Measurements from ENCODE around the gene EPC2. TPM values are rescaled to one million over a fixed set of nuclear protein-coding genes. Genes with fewer than 3 reads are reported as not detected.

EPC2 gene
- total and polyA plus RNA-seq, 10 of the 15 experiments (the other 5 are each of a cell fraction or from before 2014, with no cell fraction given) = 2.0 to 16.5 (median 10.8) TPM

- Histone ChIP-seq H2AFZ (ENCODE audit: control insufficient read depth, low read depth, low read length) (peak overlapping the region; percentile 60), H3K27me3 (replicated peaks in 1 of 2; ENCODE audit: control insufficient read depth in 2 of 2, insufficient read depth in 2 of 2, low read length in 1 of 2) (peaks cover 0 to 4% of the 10 kb centered on the region in 2 experiments; a peak in 2 of 4 replicates), H3K27ac (ENCODE audit: control insufficient read depth, insufficient read depth) (peak overlapping the region; percentile 31; the same call in 1 of the 2 replicates), H4K20me1 (ENCODE audit: control insufficient read depth, insufficient read depth) (no peaks in the 10 kb centered on the region), H3K9me3 (replicated peaks; ENCODE audit: control insufficient read depth, insufficient read depth, low read length) (no peaks in the 10 kb centered on the region), H3K79me2 (ENCODE audit: control insufficient read depth, insufficient read depth, low read length) (no peaks in the 10 kb centered on the region), H3K4me2 (ENCODE audit: control insufficient read depth, insufficient read depth) (peak overlapping the region; percentile 58), H3K36me3 (ENCODE audit: control insufficient read depth in 2 of 2, insufficient read depth in 2 of 2, low read length in 1 of 2) (no peaks in the 10 kb centered on the region), H3K4me1 (ENCODE audit: control insufficient read depth, insufficient read depth, low read length) (peaks cover 16% of the 10 kb centered on the region), H3K4me3 (no peak overlapping the region), H3K9ac (ENCODE audit: control insufficient read depth, insufficient read depth, low read length) (peak overlapping the region; percentile 38; the same call in 1 of the 2 replicates)
- ChIA-PET POLR2A (no interaction called here), CTCF (interaction anchor here (1.1 to 1.7 kb wide), 3 partner anchors 10 to 170 kb away, joined by 3 to 4 read pairs (median 4); no protein-coding TSS in a partner anchor), SMC1A (ENCODE audit: uncharacterized antibody, unreplicated experiment) (interaction anchor here (0.9 to 1.3 kb wide), 3 partner anchors 17 to 824 kb away, joined by 3 to 5 read pairs (median 3); no protein-coding TSS in a partner anchor), RAD21 (ENCODE audit: unreplicated experiment) (no interaction called here)
- DNase-seq (ENCODE audit: low read depth, low spot score) (no peak), FAIRE-seq (no peak), ATAC-seq (peak; percentile 28)
- in situ Hi-C loops (cut with MboI) = no loop called here
- 12% methylated on average over 6 of the region's 6 CpGs for WGBS (ENCODE audit: insufficient coverage, insufficient replicate concordance, low lambda C conversion rate, missing lambda C conversion rate)
- intact Hi-C loops (cut with micrococcal nuclease; ENCODE audit: unreplicated experiment) = loop anchor here (5.0 kb wide), 1 partner anchor 172 kb away; the partner anchor contains the start of gene EPC2
- BruUV-seq (replicated peaks) = no TSS peak
- TF ChIP-seq USF1 (IDR thresholded peaks at IDR 0.05; ENCODE audit: borderline replicate concordance, extremely low read length, insufficient read depth, low read depth, low read length) (no peak), KAT2A (conservative IDR thresholded peaks at IDR 0.05; ENCODE audit: control insufficient read depth, low read depth, low read length) (no peak), CREM (IDR thresholded peaks at IDR 0.05; ENCODE audit: low read depth) (no peak), LARP7 (IDR thresholded peaks at IDR 0.05) (0 out of 2 replicates have a peak, but pooled peaks have one; percentile 35), MYB (IDR thresholded peaks at IDR 0.05; ENCODE audit: borderline replicate concordance, low read depth, low read length) (no peak), BCLAF1 (IDR thresholded peaks at IDR 0.05) (no peak), EP300 (IDR thresholded peaks at IDR 0.05; ENCODE audit: borderline replicate concordance in 1 of 2, control insufficient read depth in 1 of 2, low read depth in 2 of 2, low read length in 2 of 2) (no peak), NR2F1 (conservative IDR thresholded peaks at IDR 0.05) (peak; percentile 26; the same call in 1 of the 2 replicates), ATF7 (IDR thresholded peaks at IDR 0.05; ENCODE audit: low read depth) (no peak), RELB (IDR thresholded peaks at IDR 0.05; ENCODE audit: low read depth) (no peak), EZH2 (IDR thresholded peaks at IDR 0.05; ENCODE audit: borderline replicate concordance, control insufficient read depth, low read depth, low read length) (no peak), SIN3A (IDR thresholded peaks at IDR 0.05; ENCODE audit: low read depth, low read length) (no peak), SUPT20H (IDR thresholded peaks at IDR 0.05; ENCODE audit: borderline replicate concordance, control insufficient read depth, low read depth, low read length) (no peak)
Measured at GRCh38 chr2:148814143-148814859, 169.8 kb downstream of the EPC2 start.
